GM12892 (cell line): ENCODE results near the gene GDF3.

Experiments used
- POLR2A ChIP-seq: IDR thresholded peaks from 2 replicates; pipeline ENCODE4 v1.6.1; 2011; ENCODE audit warnings: low read depth, low read length, control low read depth
- POLR2AphosphoS5 ChIP-seq: IDR thresholded peaks from 2 replicates; pipeline ENCODE4 v1.6.1; 2011; ENCODE audit warnings: low read depth, low read length, control low read depth
- TAF1 ChIP-seq: IDR thresholded peaks from 2 replicates; pipeline ENCODE4 v1.6.1; 2011; ENCODE audit warnings: low read depth, mild to moderate bottlenecking, control low read depth, low read length, borderline replicate concordance

DNA sequence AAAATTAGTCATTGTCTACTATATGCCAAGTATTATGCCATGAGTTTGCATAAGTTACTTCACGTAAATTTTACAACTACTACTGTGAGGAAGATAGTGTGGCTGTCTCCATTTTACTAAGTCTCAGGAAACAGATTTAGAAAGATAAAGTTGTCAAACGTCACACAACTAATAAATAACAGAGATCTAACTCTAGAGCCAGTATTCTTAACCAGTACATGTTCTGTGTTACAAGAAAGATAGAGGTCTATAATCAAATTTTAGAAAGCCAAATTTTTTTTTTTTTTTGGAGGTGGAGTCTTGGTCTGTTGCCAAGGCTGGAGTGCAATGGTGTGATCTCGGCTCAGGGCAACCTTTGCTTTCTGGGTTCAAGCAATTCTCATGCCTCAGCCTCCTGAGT, 37.4 kb upstream of the GDF3 start:
- TF ChIP-seq POLR2A: no peak
- TF ChIP-seq TAF1: no peak
- no peak for TF ChIP-seq POLR2AphosphoS5
